ENCODE results near the gene SSH3. TPM values are rescaled to one million over a fixed set of nuclear protein-coding genes. Genes with fewer than 3 reads are reported as not detected.

SSH3 gene
- total and polyA plus RNA-seq, 11 donors: 8.1 to 23.9 (median 15.8) TPM

- no peak for ATAC-seq
- TF ChIP-seq, protein P1, sequence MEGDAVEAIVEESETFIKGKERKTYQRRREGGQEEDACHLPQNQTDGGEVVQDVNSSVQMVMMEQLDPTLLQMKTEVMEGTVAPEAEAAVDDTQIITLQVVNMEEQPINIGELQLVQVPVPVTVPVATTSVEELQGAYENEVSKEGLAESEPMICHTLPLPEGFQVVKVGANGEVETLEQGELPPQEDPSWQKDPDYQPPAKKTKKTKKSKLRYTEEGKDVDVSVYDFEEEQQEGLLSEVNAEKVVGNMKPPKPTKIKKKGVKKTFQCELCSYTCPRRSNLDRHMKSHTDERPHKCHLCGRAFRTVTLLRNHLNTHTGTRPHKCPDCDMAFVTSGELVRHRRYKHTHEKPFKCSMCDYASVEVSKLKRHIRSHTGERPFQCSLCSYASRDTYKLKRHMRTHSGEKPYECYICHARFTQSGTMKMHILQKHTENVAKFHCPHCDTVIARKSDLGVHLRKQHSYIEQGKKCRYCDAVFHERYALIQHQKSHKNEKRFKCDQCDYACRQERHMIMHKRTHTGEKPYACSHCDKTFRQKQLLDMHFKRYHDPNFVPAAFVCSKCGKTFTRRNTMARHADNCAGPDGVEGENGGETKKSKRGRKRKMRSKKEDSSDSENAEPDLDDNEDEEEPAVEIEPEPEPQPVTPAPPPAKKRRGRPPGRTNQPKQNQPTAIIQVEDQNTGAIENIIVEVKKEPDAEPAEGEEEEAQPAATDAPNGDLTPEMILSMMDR (IDR thresholded peaks at IDR 0.05): no peak
- no peak for TF ChIP-seq POLR2A (IDR thresholded peaks at IDR 0.05)
- intact Hi-C loops (cut with DNase I): no loop called here
Observed at GRCh38 chr11:67323526-67323925, 20.2 kb downstream of the SSH3 start.

DNA sequence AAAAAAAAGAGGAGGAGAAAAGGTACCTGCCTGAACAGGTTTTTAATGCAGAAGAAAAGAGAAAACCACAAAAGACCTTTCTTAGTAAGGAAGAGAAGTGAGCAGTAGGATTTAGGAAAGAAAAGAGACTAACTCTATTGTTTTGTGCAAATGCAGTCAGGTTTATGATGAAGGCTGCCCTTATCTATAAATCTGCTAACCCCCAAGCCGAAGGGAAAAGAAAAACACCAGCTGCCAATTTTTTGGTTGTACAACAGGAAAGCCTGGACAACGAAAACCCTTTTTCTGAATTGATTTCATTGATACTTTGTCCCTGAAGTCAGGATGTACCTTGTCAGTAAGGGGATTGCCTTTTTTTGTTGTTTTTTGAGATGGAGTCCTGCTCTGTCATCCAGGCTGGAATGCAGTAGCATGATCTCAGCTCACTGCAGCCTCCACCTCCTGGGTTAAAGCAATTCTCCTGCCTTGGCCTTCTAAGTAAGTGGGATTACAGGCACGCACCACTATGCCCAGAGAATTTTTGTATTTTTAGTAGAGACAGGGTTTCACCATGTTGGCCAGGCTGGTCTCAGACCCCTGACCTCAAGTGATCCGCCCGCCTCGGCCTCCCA is 28.9 kb downstream of the SSH3 start:
- intact Hi-C loops (cut with DNase I): no loop called here
- DNase-seq (no peak), ATAC-seq (no peak)
- Histone ChIP-seq H3K4me1 (no peaks in the 10 kb centered on the region), H3K4me3 (no peak overlapping the region), H3K36me3 (peaks cover 0 to 5% (median 0%) of the 10 kb centered on the region in 9 donors), H3K27me3 (no peaks in the 10 kb centered on the region), H3K27ac (no peak overlapping the region), H3K9me3 (peaks cover 0 to 1% (median 0%) of the 10 kb centered on the region in 12 donors)
- TF ChIP-seq POLR2A (IDR thresholded peaks at IDR 0.05): no peak
- TF ChIP-seq, protein P1 (IDR thresholded peaks at IDR 0.05): no peak
- 84 to 89% (median 87%) methylated on average over 6 of the region's 6 CpGs for WGBS, 4 donors

More at GRCh38 chr11:67323526-67323925, 20.2 kb downstream of the SSH3 start:
- H3K4me3 ChIP-seq: no peak overlapping the region
- no peak for DNase-seq
- H3K9me3 ChIP-seq: no peaks in the 10 kb centered on the region
- peaks cover 0 to 5% (median 0%) of the 10 kb centered on the region in 9 donors for H3K36me3 ChIP-seq
- H3K4me1 ChIP-seq: peaks cover 0 to 8% (median 3%) of the 10 kb centered on the region in 12 donors
- H3K27me3 ChIP-seq: no peaks in the 10 kb centered on the region
- H3K27ac ChIP-seq: no peak overlapping the region
- WGBS, 4 donors: 83 to 90% (median 87%) methylated on average over 7 of the region's 7 CpGs

GRCh38 chr11:67337257-67337656 is 33.9 kb downstream of the SSH3 start:
- peaks cover 0 to 3% (median 0%) of the 10 kb centered on the region in 12 donors for H3K9me3 ChIP-seq
- no peaks in the 10 kb centered on the region for H3K27me3 ChIP-seq
- H3K36me3 ChIP-seq: peaks cover 0 to 5% (median 0%) of the 10 kb centered on the region in 9 donors
- TF ChIP-seq, protein P1 (IDR thresholded peaks at IDR 0.05): no peak
- TF ChIP-seq POLR2A (IDR thresholded peaks at IDR 0.05): no peak
- no peaks in the 10 kb centered on the region for H3K4me1 ChIP-seq
- intact Hi-C loops (cut with DNase I): no loop called here
- DNase-seq (no peak), ATAC-seq (no peak)
- WGBS, 4 donors: 92 to 96% (median 95%) methylated on average over 3 of the region's 3 CpGs
- H3K27ac ChIP-seq: no peak overlapping the region
- H3K4me3 ChIP-seq: no peak overlapping the region

DNA sequence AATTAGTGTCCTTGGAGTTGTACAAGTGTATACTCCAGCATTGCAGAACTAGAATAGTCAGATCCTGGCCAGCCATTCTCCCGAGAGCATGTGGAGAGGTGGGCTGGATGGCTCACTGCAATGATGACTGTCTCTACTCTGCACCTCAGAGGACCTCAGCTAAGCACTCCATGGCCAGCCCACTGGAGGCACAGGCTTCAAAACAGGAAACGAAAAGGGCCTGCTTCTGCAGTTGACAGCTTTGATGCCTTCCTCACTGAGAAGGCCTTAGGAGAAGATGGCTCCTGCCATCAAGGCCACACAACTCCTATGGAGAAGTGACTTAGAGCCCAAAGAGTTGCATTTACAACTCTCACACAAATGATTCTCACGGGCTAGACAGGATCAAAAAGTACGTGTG is 40.9 kb downstream of the SSH3 start:
- TF ChIP-seq POLR2A (IDR thresholded peaks at IDR 0.05): no peak
- TF ChIP-seq, protein P1 (IDR thresholded peaks at IDR 0.05): no peak
- ATAC-seq: no peak
- Histone ChIP-seq H3K4me1 (peaks cover 0 to 10% (median under 1%) of the 10 kb centered on the region in 12 donors), H3K27ac (no peak overlapping the region), H3K27me3 (no peaks in the 10 kb centered on the region), H3K9me3 (peaks cover 0 to 5% (median 0%) of the 10 kb centered on the region in 12 donors), H3K36me3 (peaks cover 0 to 4% (median 0%) of the 10 kb centered on the region in 9 donors), H3K4me3 (no peak overlapping the region)
- WGBS, 4 donors: 88 to 98% (median 90%) methylated on average over 4 of the region's 4 CpGs
- DNase-seq: no peak
- intact Hi-C loops (cut with DNase I): no loop called here
